ENCODE results near the gene MLLT10.

GRCh38 chr10:21522631-21523406 is 11.2 kb upstream of the MLLT10 start:
- TF ChIP-seq ZNF274 (IDR thresholded peaks at IDR 0.05; ENCODE audit: low read depth, low read length): no peak
- TF ChIP-seq, protein P1, sequence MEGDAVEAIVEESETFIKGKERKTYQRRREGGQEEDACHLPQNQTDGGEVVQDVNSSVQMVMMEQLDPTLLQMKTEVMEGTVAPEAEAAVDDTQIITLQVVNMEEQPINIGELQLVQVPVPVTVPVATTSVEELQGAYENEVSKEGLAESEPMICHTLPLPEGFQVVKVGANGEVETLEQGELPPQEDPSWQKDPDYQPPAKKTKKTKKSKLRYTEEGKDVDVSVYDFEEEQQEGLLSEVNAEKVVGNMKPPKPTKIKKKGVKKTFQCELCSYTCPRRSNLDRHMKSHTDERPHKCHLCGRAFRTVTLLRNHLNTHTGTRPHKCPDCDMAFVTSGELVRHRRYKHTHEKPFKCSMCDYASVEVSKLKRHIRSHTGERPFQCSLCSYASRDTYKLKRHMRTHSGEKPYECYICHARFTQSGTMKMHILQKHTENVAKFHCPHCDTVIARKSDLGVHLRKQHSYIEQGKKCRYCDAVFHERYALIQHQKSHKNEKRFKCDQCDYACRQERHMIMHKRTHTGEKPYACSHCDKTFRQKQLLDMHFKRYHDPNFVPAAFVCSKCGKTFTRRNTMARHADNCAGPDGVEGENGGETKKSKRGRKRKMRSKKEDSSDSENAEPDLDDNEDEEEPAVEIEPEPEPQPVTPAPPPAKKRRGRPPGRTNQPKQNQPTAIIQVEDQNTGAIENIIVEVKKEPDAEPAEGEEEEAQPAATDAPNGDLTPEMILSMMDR (IDR thresholded peaks at IDR 0.05 in 2 of 3, conservative IDR thresholded peaks at IDR 0.05 in 1 of 3; ENCODE audit: borderline replicate concordance in 1 of 3, insufficient read depth in 1 of 3, low read depth in 2 of 3, low read length in 2 of 3): no peak
- TF ChIP-seq SIN3A (IDR thresholded peaks at IDR 0.05; ENCODE audit: low read depth): no peak
- TF ChIP-seq, protein P2, sequence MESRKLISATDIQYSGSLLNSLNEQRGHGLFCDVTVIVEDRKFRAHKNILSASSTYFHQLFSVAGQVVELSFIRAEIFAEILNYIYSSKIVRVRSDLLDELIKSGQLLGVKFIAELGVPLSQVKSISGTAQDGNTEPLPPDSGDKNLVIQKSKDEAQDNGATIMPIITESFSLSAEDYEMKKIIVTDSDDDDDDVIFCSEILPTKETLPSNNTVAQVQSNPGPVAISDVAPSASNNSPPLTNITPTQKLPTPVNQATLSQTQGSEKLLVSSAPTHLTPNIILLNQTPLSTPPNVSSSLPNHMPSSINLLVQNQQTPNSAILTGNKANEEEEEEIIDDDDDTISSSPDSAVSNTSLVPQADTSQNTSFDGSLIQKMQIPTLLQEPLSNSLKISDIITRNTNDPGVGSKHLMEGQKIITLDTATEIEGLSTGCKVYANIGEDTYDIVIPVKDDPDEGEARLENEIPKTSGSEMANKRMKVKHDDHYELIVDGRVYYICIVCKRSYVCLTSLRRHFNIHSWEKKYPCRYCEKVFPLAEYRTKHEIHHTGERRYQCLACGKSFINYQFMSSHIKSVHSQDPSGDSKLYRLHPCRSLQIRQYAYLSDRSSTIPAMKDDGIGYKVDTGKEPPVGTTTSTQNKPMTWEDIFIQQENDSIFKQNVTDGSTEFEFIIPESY (IDR thresholded peaks at IDR 0.05; ENCODE audit: extremely low read depth, insufficient replicate concordance, low read length): no peak
- no peak for TF ChIP-seq POLR2A (IDR thresholded peaks at IDR 0.05; ENCODE audit: borderline replicate concordance, extremely low read depth, insufficient read depth, insufficient read length)
- no peak for TF ChIP-seq EZH2 (IDR thresholded peaks at IDR 0.05)
- TF ChIP-seq MAX (IDR thresholded peaks at IDR 0.05): no peak
